ENCODE results near the gene KRT14.

KRT14 gene

DNA sequence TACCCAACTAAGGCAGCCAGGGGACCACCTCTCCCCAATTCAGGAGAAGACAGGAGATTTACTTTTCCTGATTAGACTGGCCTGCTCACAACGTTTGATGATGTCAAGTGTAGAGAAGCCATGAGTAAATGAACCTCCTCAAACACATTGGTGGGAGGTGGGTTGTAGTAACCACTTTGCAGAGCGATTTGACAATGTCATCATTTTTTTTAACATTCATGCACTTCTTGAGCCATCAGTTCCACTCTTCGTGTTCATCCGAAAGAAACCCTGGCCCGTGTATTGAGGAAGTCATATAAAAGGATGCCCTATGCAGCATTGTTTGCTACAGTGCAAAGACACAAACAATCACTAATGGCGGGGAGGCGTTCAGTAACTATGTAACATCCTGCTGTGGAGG lies 53.1 kb downstream of the KRT14 start:
- no peak for DNase-seq (ENCODE audit: low read depth in 2 of 3, low spot score in 1 of 3)

DNA sequence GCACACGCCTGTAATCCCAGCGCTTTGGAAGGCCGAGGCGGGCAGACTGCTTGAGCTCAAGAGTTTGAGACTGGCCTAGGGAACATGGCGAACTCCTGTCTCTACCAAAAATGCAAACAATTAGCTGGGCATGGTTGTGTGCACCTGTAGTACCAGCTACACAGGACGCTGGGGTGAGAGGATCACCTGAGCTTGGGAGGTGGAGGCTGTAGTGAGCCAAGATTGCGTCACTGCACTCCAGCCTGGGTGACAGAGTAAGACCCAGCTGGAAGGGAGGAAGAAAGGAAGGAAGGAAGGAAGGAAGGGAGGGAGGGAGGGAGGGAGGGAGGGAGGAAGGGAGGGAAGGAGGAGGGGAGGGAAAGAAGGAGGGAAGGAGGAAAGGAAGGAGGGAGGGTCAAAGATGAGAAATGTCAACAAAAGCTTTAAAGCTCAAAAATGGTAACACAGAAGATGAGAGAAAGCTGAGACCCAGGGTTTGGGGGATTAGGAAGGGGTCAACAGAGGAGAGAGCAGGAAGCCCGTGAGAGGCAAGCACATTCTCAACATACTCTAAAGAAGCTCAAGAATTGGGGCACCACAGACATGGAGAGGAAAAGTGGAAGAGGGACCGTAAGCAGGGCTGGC lies 53.6 kb downstream of the KRT14 start:
- DNase-seq (ENCODE audit: low read depth in 2 of 3, low spot score in 1 of 3): no peak
